K562 (cell line): Measurements from ENCODE around the gene SH3D21. TPM values are rescaled to one million over a fixed set of nuclear protein-coding genes. Genes with fewer than 3 reads are reported as not detected.

ENCODE experiments used
- ARNT ChIP-seq, 2 experiments: fragments of 450-650 bp; IDR thresholded peaks; 2 replicates each; pipeline ENCODE4 v1.6.1; 2016; ENCODE audit warnings: mild to moderate bottlenecking in 1 of 2
- BRD9 ChIP-seq: fragments of 450-650 bp; IDR thresholded peaks from 2 replicates; pipeline ENCODE4 v1.6.1; 2018; ENCODE audit warnings: low read depth; ENCODE audit not compliant: partially characterized antibody
- KLF16 ChIP-seq: IDR thresholded peaks from 2 replicates; pipeline ENCODE4 v1.6.1; 2016; ENCODE audit warnings: antibody characterized with exemption
- LARP7 ChIP-seq: fragments of 450-650 bp; IDR thresholded peaks from 2 replicates; pipeline ENCODE4 v1.6.1; 2016
- NBN ChIP-seq: fragments of 450-650 bp; IDR thresholded peaks from 2 replicates; pipeline ENCODE4 v1.6.1; 2016; ENCODE audit warnings: low read depth, mild to moderate bottlenecking
- SRSF3 ChIP-seq: fragments of 200-400 bp; formaldehyde crosslinking; IDR thresholded peaks from 2 replicates; pipeline ENCODE4 v1.6.1; 2016; ENCODE audit warnings: mild to moderate bottlenecking, low read length, moderate library complexity; ENCODE audit not compliant: insufficient read depth
- ZBTB17 ChIP-seq: fragments of 450-650 bp; formaldehyde crosslinking; IDR thresholded peaks from 2 replicates; pipeline ENCODE4 v1.4.0; 2020; ENCODE audit warnings: mild to moderate bottlenecking
- ZC3H8 ChIP-seq: fragments of 450-650 bp; IDR thresholded peaks from 2 replicates; pipeline ENCODE4 v1.6.1; 2017
- ZNF224 ChIP-seq: sonication (generic); formaldehyde crosslinking; IDR thresholded peaks from 2 replicates; pipeline ENCODE4 v1.8.0; 2022; ENCODE audit warnings: mild to moderate bottlenecking, missing genetic modification reagents
- ZNF253 ChIP-seq: fragments of 250-450 bp; sonication (Bioruptor Pico); conservative IDR thresholded peaks from 2 replicates; pipeline ENCODE4 v1.6.1; 2021; ENCODE audit warnings: mild to moderate bottlenecking
- polyA plus RNA-seq, 8 experiments: library from polyadenylated mRNA; depleted of rRNA in 4 of 8; stranded (reverse) in 5 of 8; unstranded in 3 of 8; fragments of >200 nt; fragmentation: Nextera tagmentation in 2 of 8; fragmentation: Illumina TruSeq in 1 of 8; extraction: Ambion mirVana in 2 of 8; extraction: Trizol in 1 of 8; gene quantifications; 2 replicates each; pipeline versions ENCODE4 v1.2.1 to v1.2.3, GENCODE V29; 2011 to 2014; ENCODE audit warnings: inconsistent platforms in 1 of 8, missing spikeins in 1 of 8
- total RNA-seq, 7 experiments: library from RNA; depleted of rRNA in 6 of 7; stranded (reverse); fragments of >200 nt in 6 of 7; fragmentation: Illumina TruSeq in 2 of 7; extraction: Trizol in 2 of 7; gene quantifications; 2 replicates each; pipeline versions ENCODE4 v1.2.1 to v1.2.3, GENCODE V29; 2011 to 2021; ENCODE audit warnings: low replicate concordance in 1 of 7
- TF ChIP-seq, protein P1 (sequence below): fragments of 250-450 bp; sonication (Bioruptor Pico); IDR thresholded peaks from 2 replicates; pipeline ENCODE4 v1.4.0; 2020
- TF ChIP-seq, protein P2 (sequence below): fragments of 250-450 bp; sonication (Bioruptor Pico); IDR thresholded peaks from 2 replicates; pipeline ENCODE4 v1.5.0; 2021; ENCODE audit warnings: mild to moderate bottlenecking, moderate library complexity
- TF ChIP-seq, protein P3 (sequence below): fragments of 250-450 bp; sonication (Bioruptor Pico); IDR thresholded peaks from 2 replicates; pipeline ENCODE4 v1.8.0; 2022; ENCODE audit warnings: inconsistent platforms, mild to moderate bottlenecking, moderate library complexity, borderline replicate concordance
- TF ChIP-seq, protein P4 (sequence below): fragments of 450-650 bp; IDR thresholded peaks from 2 replicates; pipeline ENCODE4 v1.6.1; 2016; ENCODE audit warnings: missing biosample characterization, missing genetic modification characterization
- TF ChIP-seq, protein P5 (sequence below): IDR thresholded peaks from 2 replicates; pipeline ENCODE4 v1.6.1; 2011; ENCODE audit warnings: borderline replicate concordance, low read depth, mild to moderate bottlenecking, moderate library complexity, low read length; ENCODE audit not compliant: insufficient read depth, poor library complexity, severe bottlenecking

The SH3D21 gene
- total and polyA plus RNA-seq, 9 of the 15 experiments (the other 6 are each of a cell fraction or from before 2014, with no cell fraction given) = 0.01 to 4.7 (median 1.8) TPM

DNA sequence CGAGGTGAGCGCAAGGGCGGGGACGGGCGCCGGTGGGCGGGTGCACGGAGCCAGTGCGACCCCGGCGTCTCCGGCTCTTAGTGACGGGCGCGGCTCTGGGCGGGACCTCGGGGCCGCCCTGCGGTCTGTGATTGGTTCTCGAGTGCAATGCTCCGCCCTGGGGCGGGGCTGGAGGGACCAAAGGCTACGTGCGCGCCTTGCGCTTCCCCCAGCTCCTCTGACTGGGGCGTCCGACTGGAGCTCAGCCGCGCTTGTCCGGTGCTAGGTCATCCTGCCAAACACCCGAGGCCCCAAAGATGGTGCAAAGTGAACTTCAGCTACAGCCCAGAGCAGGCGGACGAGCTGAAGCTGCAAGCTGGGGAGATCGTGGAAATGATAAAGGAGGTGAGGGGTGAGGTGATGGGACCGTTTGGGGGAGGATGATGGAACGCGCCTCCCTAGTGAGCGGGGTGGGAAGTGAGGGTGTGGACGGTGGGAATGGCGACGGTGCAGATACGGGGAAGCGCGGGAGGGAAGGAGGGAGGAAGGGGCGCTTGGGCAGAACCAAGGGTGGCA lies 811 bp downstream of the SH3D21 start (continued):
- TF ChIP-seq, protein P1, sequence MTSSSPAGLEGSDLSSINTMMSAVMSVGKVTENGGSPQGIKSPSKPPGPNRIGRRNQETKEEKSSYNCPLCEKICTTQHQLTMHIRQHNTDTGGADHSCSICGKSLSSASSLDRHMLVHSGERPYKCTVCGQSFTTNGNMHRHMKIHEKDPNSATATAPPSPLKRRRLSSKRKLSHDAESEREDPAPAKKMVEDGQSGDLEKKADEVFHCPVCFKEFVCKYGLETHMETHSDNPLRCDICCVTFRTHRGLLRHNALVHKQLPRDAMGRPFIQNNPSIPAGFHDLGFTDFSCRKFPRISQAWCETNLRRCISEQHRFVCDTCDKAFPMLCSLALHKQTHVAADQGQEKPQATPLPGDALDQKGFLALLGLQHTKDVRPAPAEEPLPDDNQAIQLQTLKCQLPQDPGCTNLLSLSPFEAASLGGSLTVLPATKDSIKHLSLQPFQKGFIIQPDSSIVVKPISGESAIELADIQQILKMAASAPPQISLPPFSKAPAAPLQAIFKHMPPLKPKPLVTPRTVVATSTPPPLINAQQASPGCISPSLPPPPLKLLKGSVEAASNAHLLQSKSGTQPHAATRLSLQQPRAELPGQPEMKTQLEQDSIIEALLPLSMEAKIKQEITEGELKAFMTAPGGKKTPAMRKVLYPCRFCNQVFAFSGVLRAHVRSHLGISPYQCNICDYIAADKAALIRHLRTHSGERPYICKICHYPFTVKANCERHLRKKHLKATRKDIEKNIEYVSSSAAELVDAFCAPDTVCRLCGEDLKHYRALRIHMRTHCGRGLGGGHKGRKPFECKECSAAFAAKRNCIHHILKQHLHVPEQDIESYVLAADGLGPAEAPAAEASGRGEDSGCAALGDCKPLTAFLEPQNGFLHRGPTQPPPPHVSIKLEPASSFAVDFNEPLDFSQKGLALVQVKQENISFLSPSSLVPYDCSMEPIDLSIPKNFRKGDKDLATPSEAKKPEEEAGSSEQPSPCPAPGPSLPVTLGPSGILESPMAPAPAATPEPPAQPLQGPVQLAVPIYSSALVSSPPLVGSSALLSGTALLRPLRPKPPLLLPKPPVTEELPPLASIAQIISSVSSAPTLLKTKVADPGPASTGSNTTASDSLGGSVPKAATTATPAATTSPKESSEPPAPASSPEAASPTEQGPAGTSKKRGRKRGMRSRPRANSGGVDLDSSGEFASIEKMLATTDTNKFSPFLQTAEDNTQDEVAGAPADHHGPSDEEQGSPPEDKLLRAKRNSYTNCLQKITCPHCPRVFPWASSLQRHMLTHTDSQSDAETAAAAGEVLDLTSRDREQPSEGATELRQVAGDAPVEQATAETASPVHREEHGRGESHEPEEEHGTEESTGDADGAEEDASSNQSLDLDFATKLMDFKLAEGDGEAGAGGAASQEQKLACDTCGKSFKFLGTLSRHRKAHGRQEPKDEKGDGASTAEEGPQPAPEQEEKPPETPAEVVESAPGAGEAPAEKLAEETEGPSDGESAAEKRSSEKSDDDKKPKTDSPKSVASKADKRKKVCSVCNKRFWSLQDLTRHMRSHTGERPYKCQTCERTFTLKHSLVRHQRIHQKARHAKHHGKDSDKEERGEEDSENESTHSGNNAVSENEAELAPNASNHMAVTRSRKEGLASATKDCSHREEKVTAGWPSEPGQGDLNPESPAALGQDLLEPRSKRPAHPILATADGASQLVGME (CRISPR knock-in tag) = 0 out of 2 replicates have a peak, but pooled peaks have one; percentile 50
- TF ChIP-seq LARP7 = peak; percentile 95
- TF ChIP-seq KLF16 = no peak
- TF ChIP-seq, protein P2, sequence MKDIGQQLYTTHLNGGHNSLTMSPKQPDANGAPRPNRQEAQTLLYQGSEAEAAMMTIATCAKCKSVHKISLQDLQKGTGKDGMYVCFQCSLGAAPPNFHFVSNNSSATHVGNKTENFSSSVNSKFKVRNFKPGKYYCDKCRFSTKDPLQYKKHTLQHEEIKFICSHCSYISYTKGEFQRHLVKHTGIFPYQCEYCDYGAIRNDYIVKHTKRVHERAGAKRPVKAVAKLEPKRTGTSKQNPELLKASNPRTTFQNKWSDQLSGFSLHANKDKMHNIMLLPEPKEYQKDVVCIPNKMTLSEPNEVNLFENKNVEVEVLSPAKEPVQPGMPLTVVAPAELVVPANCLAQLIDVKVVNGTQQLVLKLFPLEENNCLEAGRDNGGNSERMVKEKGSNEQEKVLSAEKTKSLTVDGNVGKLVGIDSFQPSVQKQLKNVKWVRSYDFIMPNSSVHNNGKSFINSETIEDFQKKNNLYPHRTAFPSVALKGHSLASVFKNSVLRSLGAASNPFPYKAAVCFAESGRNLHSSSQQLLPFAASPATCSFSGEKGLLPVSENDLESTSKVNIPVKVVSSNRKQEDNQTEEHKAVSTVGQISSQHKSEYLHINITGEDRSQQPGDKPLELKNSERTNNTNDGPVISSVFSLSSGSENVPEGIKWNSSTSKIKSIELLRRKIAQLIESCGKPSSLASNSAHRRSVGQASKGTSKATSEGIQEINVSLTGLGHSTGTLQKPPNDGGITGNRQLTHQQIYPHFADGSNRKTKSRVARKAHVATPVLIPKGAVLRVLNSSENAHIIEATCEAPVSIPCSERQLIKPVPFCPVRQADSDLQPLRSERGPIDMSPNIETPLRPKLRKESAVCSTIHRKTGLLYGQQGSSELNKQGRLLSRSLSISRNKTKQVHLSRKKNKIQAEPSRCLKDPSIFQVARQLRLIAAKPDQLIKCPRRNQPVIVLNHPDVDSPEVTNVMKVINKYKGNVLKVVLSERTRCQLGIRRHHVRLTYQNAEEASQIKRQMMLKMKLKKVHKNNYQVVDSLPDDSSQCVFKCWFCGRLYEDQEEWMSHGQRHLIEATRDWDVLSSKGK (CRISPR knock-in tag) = no peak
- TF ChIP-seq, protein P3, sequence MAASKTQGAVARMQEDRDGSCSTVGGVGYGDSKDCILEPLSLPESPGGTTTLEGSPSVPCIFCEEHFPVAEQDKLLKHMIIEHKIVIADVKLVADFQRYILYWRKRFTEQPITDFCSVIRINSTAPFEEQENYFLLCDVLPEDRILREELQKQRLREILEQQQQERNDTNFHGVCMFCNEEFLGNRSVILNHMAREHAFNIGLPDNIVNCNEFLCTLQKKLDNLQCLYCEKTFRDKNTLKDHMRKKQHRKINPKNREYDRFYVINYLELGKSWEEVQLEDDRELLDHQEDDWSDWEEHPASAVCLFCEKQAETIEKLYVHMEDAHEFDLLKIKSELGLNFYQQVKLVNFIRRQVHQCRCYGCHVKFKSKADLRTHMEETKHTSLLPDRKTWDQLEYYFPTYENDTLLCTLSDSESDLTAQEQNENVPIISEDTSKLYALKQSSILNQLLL = no peak
- TF ChIP-seq, protein P4, sequence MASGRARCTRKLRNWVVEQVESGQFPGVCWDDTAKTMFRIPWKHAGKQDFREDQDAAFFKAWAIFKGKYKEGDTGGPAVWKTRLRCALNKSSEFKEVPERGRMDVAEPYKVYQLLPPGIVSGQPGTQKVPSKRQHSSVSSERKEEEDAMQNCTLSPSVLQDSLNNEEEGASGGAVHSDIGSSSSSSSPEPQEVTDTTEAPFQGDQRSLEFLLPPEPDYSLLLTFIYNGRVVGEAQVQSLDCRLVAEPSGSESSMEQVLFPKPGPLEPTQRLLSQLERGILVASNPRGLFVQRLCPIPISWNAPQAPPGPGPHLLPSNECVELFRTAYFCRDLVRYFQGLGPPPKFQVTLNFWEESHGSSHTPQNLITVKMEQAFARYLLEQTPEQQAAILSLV (tag) = no peak
- TF ChIP-seq ZBTB17 (CRISPR knock-in tag) = peak; percentile 61; the same call in 1 of the 2 replicates
- TF ChIP-seq, protein P5, sequence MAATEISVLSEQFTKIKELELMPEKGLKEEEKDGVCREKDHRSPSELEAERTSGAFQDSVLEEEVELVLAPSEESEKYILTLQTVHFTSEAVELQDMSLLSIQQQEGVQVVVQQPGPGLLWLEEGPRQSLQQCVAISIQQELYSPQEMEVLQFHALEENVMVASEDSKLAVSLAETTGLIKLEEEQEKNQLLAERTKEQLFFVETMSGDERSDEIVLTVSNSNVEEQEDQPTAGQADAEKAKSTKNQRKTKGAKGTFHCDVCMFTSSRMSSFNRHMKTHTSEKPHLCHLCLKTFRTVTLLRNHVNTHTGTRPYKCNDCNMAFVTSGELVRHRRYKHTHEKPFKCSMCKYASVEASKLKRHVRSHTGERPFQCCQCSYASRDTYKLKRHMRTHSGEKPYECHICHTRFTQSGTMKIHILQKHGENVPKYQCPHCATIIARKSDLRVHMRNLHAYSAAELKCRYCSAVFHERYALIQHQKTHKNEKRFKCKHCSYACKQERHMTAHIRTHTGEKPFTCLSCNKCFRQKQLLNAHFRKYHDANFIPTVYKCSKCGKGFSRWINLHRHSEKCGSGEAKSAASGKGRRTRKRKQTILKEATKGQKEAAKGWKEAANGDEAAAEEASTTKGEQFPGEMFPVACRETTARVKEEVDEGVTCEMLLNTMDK = no peak
- TF ChIP-seq SRSF3 = no peak
- no peak for TF ChIP-seq BRD9
- 0 out of 4 replicates have a peak, but pooled peaks have one; percentile 45 to 64 for TF ChIP-seq ARNT (IDR thresholded peaks at IDR 0.05)
- no peak for TF ChIP-seq ZC3H8
- TF ChIP-seq ZNF253 (CRISPR knock-in tag) = no peak
- no peak for TF ChIP-seq ZNF224 (CRISPR knock-in tag)
- TF ChIP-seq NBN = peak; percentile 55; the same call in 1 of the 2 replicates
